ENCODE data around the gene RBM33. TPM values are rescaled to one million over a fixed set of nuclear protein-coding genes. Genes with fewer than 3 reads are reported as not detected.

The RBM33 gene
- total and polyA plus RNA-seq, 2 of the 13 experiments (the other 11 are each of a cell fraction or from before 2014, with no cell fraction given): 12.4 to 28.9 TPM

DNA sequence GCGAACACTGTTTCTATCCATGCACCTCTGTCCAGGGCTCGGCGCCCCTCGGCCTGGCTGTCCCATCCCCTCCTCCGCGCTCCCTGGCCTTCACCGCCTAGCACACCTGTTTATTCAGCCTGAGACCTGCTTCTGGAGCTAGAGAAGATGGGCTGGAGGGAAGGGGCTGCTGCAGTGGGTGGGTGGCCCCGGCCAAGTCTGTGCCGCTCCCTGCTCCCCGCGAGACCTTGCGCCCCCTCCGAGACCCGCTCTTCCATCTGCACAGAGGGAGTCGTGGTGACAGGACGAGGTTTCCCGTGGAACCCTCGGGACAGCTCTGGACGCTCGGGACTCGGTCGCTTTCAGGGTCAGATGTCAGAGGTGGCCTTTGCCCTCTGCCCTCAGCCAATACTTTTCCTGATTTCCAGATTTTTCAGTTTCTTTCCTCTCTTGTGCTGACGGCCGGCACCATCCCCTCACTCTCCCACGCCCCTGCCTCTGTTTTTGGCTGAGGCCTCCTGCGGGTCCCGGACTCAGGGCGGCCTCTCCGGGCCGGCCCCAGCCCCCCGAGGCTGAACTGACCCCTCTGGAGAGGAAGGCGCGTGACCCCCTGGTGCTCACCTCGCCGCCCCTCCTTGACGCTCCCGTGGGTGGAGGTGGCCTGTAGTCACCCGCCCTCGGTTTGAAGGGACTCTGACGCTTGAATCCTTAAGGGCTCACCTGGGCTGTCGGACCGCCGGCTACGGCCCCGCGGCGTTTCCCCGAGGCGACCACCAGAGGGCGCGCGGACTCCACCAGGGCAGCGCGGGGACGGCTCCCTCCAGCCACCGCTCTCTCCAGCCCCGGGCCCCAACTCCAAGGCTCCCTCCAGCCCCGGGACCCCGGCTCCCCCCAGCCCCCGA, 152.2 kb downstream of the RBM33 start (continued):
- TF ChIP-seq, protein P1, sequence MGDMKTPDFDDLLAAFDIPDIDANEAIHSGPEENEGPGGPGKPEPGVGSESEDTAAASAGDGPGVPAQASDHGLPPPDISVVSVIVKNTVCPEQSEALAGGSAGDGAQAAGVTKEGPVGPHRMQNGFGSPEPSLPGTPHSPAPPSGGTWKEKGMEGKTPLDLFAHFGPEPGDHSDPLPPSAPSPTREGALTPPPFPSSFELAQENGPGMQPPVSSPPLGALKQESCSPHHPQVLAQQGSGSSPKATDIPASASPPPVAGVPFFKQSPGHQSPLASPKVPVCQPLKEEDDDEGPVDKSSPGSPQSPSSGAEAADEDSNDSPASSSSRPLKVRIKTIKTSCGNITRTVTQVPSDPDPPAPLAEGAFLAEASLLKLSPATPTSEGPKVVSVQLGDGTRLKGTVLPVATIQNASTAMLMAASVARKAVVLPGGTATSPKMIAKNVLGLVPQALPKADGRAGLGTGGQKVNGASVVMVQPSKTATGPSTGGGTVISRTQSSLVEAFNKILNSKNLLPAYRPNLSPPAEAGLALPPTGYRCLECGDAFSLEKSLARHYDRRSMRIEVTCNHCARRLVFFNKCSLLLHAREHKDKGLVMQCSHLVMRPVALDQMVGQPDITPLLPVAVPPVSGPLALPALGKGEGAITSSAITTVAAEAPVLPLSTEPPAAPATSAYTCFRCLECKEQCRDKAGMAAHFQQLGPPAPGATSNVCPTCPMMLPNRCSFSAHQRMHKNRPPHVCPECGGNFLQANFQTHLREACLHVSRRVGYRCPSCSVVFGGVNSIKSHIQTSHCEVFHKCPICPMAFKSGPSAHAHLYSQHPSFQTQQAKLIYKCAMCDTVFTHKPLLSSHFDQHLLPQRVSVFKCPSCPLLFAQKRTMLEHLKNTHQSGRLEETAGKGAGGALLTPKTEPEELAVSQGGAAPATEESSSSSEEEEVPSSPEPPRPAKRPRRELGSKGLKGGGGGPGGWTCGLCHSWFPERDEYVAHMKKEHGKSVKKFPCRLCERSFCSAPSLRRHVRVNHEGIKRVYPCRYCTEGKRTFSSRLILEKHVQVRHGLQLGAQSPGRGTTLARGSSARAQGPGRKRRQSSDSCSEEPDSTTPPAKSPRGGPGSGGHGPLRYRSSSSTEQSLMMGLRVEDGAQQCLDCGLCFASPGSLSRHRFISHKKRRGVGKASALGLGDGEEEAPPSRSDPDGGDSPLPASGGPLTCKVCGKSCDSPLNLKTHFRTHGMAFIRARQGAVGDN (CRISPR knock-in tag; IDR thresholded peaks at IDR 0.05): peak; percentile 39
- TF ChIP-seq RAD21 (CRISPR knock-in tag; IDR thresholded peaks at IDR 0.05) (peak; percentile 96), NR2F6 (IDR thresholded peaks at IDR 0.05) (0 out of 2 replicates have a peak, but pooled peaks have one; percentile 20), NR2F6 (CRISPR knock-in tag; IDR thresholded peaks at IDR 0.05) (no peak), YEATS4 (CRISPR knock-in tag; IDR thresholded peaks at IDR 0.05; ENCODE audit: borderline replicate concordance) (0 out of 2 replicates have a peak, but pooled peaks have one; percentile 19), YY1 (IDR thresholded peaks at IDR 0.05; ENCODE audit: insufficient read depth, insufficient replicate concordance, low read depth, low read length) (peak; percentile 53), MTF2 (CRISPR knock-in tag; IDR thresholded peaks at IDR 0.05; ENCODE audit: borderline replicate concordance) (peak; percentile 9; the same call in 1 of the 2 replicates), KDM3A (CRISPR knock-in tag; IDR thresholded peaks at IDR 0.05; ENCODE audit: low read depth) (0 out of 2 replicates have a peak, but pooled peaks have one; percentile 37), ZFX (CRISPR knock-in tag; IDR thresholded peaks at IDR 0.05; ENCODE audit: low read depth) (peak; percentile 22; the same call in 1 of the 2 replicates), U2AF1 (optimal IDR thresholded peaks at IDR 0.05; ENCODE audit: low read depth, low read length) (no peak), ERF (CRISPR knock-in tag; IDR thresholded peaks at IDR 0.05) (0 out of 2 replicates have a peak, but pooled peaks have one; percentile 17), SMAD1 (CRISPR knock-in tag; IDR thresholded peaks at IDR 0.05; ENCODE audit: borderline replicate concordance, low read depth) (no peak), KLF6 (CRISPR knock-in tag; IDR thresholded peaks at IDR 0.05) (no peak), NR2F1 (CRISPR knock-in tag; IDR thresholded peaks at IDR 0.05) (0 out of 4 replicates have a peak, but pooled peaks of 1 of the 2 experiments have one; percentile 24), SUZ12 (IDR thresholded peaks at IDR 0.05; ENCODE audit: low read depth, low read length) (no peak), ZNF160 (CRISPR knock-in tag; IDR thresholded peaks at IDR 0.05) (no peak), DNMT1 (CRISPR knock-in tag; IDR thresholded peaks at IDR 0.05) (0 out of 2 replicates have a peak, but pooled peaks have one; percentile 29), KDM2A (CRISPR knock-in tag; IDR thresholded peaks at IDR 0.05; ENCODE audit: borderline replicate concordance, low read depth) (peak; percentile 50; the same call in 1 of the 2 replicates)
- TF ChIP-seq, protein P2, sequence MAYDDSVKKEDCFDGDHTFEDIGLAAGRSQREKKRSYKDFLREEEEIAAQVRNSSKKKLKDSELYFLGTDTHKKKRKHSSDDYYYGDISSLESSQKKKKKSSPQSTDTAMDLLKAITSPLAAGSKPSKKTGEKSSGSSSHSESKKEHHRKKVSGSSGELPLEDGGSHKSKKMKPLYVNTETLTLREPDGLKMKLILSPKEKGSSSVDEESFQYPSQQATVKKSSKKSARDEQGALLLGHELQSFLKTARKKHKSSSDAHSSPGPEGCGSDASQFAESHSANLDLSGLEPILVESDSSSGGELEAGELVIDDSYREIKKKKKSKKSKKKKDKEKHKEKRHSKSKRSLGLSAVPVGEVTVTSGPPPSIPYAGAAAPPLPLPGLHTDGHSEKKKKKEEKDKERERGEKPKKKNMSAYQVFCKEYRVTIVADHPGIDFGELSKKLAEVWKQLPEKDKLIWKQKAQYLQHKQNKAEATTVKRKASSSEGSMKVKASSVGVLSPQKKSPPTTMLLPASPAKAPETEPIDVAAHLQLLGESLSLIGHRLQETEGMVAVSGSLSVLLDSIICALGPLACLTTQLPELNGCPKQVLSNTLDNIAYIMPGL (CRISPR knock-in tag; IDR thresholded peaks at IDR 0.05; ENCODE audit: borderline replicate concordance in 1 of 2, low read depth in 1 of 2): peak; percentile 25 to 50; a peak in 2 of 4 replicates
